Gastroesophageal sphincter (tissue), 4 donors: ENCODE results near the gene NOS1AP. TPM values are rescaled to one million over a fixed set of nuclear protein-coding genes. Genes with fewer than 3 reads are reported as not detected.

Experiments
- ATAC-seq: fragments of 150-250 bp; one replicate; pipeline ENCODE4 v1.9.1; 2016; ENCODE audit warnings: mild to moderate bottlenecking, moderate library complexity
- H3K27ac ChIP-seq, 4 donors: fragments of 200-600 bp; sonication (generic) in 3 of 4; 1 replicate in 3 of 4; 2 replicates in 1 of 4; pipeline ENCODE4 v1.5.1; 2016 to 2019
- H3K27me3 ChIP-seq: fragments of 200-600 bp; sonication (generic); one replicate; pipeline ENCODE4 v1.5.1; 2019
- H3K36me3 ChIP-seq, 2 donors: fragments of 200-600 bp; sonication (generic); one replicate each; pipeline ENCODE4 v1.5.1; 2019; ENCODE audit warnings: control low read depth in 1 of 2
- H3K4me1 ChIP-seq, 3 donors: fragments of 200-600 bp; sonication (generic); 1 replicate in 2 of 3; 2 replicates in 1 of 3; pipeline ENCODE4 v1.5.1; 2016 to 2019; ENCODE audit warnings: control low read depth in 2 of 3
- H3K4me3 ChIP-seq, 2 donors: fragments of 200-600 bp; sonication (generic); one replicate each; pipeline ENCODE4 v1.5.1; 2019; ENCODE audit warnings: mild to moderate bottlenecking in 1 of 2, moderate library complexity in 1 of 2
- H3K9me3 ChIP-seq, 3 donors: fragments of 200-600 bp; sonication (generic); one replicate each; pipeline ENCODE4 v1.5.1; 2017 to 2019; ENCODE audit warnings: control low read depth in 2 of 3
- EP300 ChIP-seq: sonication (generic); formaldehyde crosslinking; IDR thresholded peaks from one replicate; pipeline ENCODE4 v1.6.1; 2017; ENCODE audit warnings: antibody characterized with exemption, mild to moderate bottlenecking
- POLR2A ChIP-seq, 2 donors: fragments of 450-650 bp; IDR thresholded peaks; one replicate each; pipeline ENCODE4 v1.6.1; 2017; ENCODE audit warnings: antibody characterized with exemption in 2 of 2, mild to moderate bottlenecking in 2 of 2, moderate library complexity in 1 of 2
- POLR2AphosphoS5 ChIP-seq: sonication (generic); formaldehyde crosslinking; IDR thresholded peaks from one replicate; pipeline ENCODE4 v1.6.1; 2017; ENCODE audit warnings: antibody characterized with exemption
- WGBS, 2 donors: methylation state at CpG; one replicate each; pipeline ENCODE4 v1.1.5; 2018; ENCODE audit warnings: low coverage in 1 of 2; 5-methylcytosine and 5-hydroxymethylcytosine counted together
- total RNA-seq, 4 donors: library from RNA; depleted of rRNA; stranded (reverse); fragments of >200 nt; gene quantifications; one replicate each; pipeline ENCODE4 v1.1.0, GENCODE V29; 2016
- TF ChIP-seq, protein P1 (sequence below), 4 experiments: fragments of 200-600 bp in 2 of 4; fragments of 450-650 bp in 2 of 4; sonication (generic) in 1 of 4; IDR thresholded peaks; one replicate each; pipeline ENCODE4 v1.5.1; 2017 to 2019; ENCODE audit warnings: antibody characterized with exemption in 4 of 4, mild to moderate bottlenecking in 2 of 4, moderate library complexity in 2 of 4

NOS1AP gene
- total RNA-seq, 4 donors from 2014 or later = 3.5 to 7.8 (median 4.1) TPM

DNA sequence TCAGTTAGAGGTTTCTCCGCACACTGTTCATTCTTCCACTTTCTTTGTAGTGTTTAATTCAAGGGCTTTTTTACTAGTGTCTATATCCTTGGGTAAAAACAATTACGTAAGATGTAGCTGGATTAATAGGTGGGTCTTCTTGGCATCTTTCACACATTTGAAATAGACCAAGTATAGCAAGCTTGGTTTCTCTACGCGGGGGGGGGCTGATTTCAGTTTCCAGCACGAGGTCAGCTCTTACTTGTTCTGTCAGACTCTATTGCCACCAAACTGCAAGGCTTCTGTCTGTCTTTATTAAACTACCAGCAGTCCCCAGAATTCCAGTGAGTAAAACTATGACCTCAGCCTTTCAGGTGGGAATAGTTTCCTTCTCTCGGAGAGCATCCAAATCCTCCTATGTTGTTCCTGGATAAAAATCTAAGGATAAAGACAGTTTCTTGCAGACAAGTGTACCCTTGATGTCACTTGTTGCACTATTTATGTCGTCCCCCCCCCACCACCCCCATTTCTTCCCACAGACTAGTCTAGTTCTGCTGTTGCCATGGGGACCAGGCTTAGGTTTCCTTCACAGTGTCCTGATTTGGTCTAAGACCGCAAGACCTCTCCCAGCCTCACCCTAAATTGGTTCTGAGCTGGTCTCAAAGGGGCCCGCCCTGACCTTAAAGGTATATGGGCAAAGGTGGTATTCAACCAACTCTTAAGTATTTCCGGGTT is 290.2 kb downstream of the NOS1AP start:
- Histone ChIP-seq H3K27ac (no peak overlapping the region), H3K27me3 (no peaks in the 10 kb centered on the region), H3K36me3 (peaks cover 0 to 36% of the 10 kb centered on the region in 2 donors), H3K9me3 (no peaks in the 10 kb centered on the region), H3K4me1 (no peaks in the 10 kb centered on the region), H3K4me3 (no peak overlapping the region)
- no peak for TF ChIP-seq POLR2A (IDR thresholded peaks at IDR 0.05)
- TF ChIP-seq EP300 = no peak
- TF ChIP-seq POLR2AphosphoS5 = no peak
- TF ChIP-seq, protein P1, sequence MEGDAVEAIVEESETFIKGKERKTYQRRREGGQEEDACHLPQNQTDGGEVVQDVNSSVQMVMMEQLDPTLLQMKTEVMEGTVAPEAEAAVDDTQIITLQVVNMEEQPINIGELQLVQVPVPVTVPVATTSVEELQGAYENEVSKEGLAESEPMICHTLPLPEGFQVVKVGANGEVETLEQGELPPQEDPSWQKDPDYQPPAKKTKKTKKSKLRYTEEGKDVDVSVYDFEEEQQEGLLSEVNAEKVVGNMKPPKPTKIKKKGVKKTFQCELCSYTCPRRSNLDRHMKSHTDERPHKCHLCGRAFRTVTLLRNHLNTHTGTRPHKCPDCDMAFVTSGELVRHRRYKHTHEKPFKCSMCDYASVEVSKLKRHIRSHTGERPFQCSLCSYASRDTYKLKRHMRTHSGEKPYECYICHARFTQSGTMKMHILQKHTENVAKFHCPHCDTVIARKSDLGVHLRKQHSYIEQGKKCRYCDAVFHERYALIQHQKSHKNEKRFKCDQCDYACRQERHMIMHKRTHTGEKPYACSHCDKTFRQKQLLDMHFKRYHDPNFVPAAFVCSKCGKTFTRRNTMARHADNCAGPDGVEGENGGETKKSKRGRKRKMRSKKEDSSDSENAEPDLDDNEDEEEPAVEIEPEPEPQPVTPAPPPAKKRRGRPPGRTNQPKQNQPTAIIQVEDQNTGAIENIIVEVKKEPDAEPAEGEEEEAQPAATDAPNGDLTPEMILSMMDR (IDR thresholded peaks at IDR 0.05) = no peak
- no peak for ATAC-seq
- WGBS, 2 donors = 73 to 91% methylated on average over 8 to 9 of the region's 10 CpGs

DNA sequence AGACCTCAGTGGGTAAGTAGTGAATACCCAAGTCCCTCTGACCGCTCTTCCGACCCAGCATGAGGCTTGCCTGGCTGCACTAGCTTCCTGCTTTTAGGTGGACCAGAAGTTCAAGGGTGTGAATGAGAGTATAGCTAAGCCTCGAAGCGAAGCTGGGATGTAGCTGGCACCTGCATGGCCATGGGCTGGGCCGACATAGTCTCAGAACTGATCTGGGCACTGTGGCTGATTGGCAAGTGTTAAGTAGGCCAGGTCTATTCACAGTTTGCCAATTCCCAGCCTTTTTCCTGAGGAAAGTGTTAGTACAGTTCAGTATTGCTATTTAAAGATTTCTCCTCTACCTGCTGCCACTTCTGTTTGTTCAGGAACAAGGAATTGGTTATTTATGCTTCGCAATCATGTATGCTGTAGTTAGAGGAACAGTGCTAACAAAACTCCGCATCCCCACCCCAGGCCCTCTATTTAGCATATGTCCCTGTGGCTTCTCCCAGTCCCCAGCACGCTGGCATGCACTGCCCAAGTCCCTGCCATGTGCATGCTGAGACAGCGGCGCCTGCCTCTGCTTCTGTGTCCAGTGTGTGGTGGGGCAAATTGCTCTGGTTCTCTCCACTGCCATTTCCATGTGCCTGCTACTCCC is 290.9 kb downstream of the NOS1AP start:
- Histone ChIP-seq H3K27me3 (no peaks in the 10 kb centered on the region), H3K4me3 (no peak overlapping the region), H3K4me1 (no peaks in the 10 kb centered on the region), H3K9me3 (no peaks in the 10 kb centered on the region), H3K27ac (no peak overlapping the region), H3K36me3 (peaks cover 0 to 36% of the 10 kb centered on the region in 2 donors)
- TF ChIP-seq POLR2A (IDR thresholded peaks at IDR 0.05) (no peak), POLR2AphosphoS5 (no peak), EP300 (no peak)
- TF ChIP-seq, protein P1 (IDR thresholded peaks at IDR 0.05) = no peak
- 60 to 78% methylated on average over 2 to 3 of the region's 10 CpGs for WGBS, 2 donors
- ATAC-seq = no peak

DNA sequence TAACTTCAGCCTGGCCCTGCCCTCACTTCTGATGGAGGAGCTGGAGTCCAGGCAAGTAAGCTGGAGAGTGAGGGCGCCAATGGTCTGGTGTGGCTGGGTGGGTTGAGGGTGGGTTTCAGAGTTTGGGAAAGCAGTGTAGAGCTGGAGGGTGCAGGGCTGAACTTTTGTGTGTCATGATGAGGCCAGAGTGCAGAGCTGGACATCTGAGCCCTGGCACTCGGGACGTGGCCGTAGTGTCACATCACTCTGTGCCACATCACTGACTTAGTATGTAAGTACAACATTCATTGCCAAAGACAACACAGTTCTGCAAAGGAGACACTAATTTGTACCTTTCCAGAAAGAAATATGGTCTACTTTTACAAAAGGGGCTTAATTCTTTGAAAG is 291.4 kb downstream of the NOS1AP start:
- Histone ChIP-seq H3K4me3 (no peak overlapping the region), H3K9me3 (no peaks in the 10 kb centered on the region), H3K27ac (no peak overlapping the region), H3K36me3 (peaks cover 0 to 36% of the 10 kb centered on the region in 2 donors), H3K4me1 (no peaks in the 10 kb centered on the region), H3K27me3 (no peaks in the 10 kb centered on the region)
- 80 to 100% methylated on average over 1 to 2 of the region's 4 CpGs for WGBS, 2 donors
- TF ChIP-seq POLR2A (IDR thresholded peaks at IDR 0.05) (no peak), EP300 (no peak), POLR2AphosphoS5 (no peak)
- TF ChIP-seq, protein P1 (IDR thresholded peaks at IDR 0.05) = no peak
- ATAC-seq = no peak

DNA sequence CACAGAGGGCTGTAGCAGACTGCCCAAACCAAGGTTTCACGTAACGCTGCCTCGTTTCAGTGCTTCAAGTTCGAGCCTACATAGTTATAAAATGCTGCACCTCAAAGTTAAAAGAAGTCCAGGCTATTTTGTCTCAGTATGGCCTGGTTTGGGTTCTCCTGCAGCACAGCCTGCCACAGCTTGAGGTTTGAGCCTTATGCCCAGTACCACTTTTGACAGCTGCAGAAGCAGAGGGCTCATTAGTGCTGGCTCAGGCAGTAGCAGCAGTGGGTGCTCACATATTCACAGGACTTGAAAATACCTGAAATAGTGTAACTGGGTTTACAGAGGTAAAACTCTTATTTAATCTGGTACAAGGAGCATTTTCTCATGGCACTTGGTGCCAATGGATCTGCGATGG is 291.9 kb downstream of the NOS1AP start:
- TF ChIP-seq POLR2A (IDR thresholded peaks at IDR 0.05) = no peak
- TF ChIP-seq, protein P1 (IDR thresholded peaks at IDR 0.05) = no peak
- no peak for TF ChIP-seq POLR2AphosphoS5
- no peak for ATAC-seq
- H3K27me3 ChIP-seq = no peaks in the 10 kb centered on the region
- no peak overlapping the region for H3K27ac ChIP-seq
- H3K9me3 ChIP-seq = no peaks in the 10 kb centered on the region
- H3K36me3 ChIP-seq = peaks cover 0 to 32% of the 10 kb centered on the region in 2 donors
- H3K4me1 ChIP-seq = no peaks in the 10 kb centered on the region
- H3K4me3 ChIP-seq = no peak overlapping the region
- WGBS, 2 donors = 82 to 86% methylated on average over 4 of the region's 5 CpGs

DNA sequence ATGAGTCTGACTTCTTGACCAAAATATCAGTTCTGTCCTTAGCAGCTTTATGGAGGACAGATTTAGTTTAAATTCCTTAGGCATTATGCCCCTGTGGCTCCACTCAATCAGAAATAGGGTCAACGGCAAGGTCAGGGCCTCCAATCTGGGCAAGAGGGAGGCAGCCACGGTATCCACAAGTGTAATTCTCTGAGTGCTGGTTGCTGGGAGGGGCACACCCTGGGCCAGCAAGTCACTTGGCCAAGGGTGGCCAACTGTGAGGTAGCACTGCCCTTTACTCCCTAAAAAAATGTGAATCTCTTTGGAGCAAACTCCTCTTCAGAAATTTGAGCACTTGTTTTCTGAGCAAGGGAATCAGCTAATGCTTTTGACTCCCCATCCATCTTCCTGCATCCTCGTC is 294.3 kb downstream of the NOS1AP start:
- H3K27me3 ChIP-seq = no peaks in the 10 kb centered on the region
- H3K27ac ChIP-seq = no peak overlapping the region
- TF ChIP-seq POLR2A (IDR thresholded peaks at IDR 0.05) = no peak
- TF ChIP-seq POLR2AphosphoS5 = no peak
- TF ChIP-seq, protein P1 (IDR thresholded peaks at IDR 0.05) = no peak
- no peak for TF ChIP-seq EP300
- H3K36me3 ChIP-seq = peaks cover 0 to 30% of the 10 kb centered on the region in 2 donors
- 90 to 100% methylated on average over 1 of the region's 3 CpGs for WGBS, 2 donors
- no peak for ATAC-seq
- H3K9me3 ChIP-seq = no peaks in the 10 kb centered on the region
- no peak overlapping the region for H3K4me3 ChIP-seq
- no peaks in the 10 kb centered on the region for H3K4me1 ChIP-seq
